HepG2 (cell line): Measurements from ENCODE around the gene PSMB10. TPM values are rescaled to one million over a fixed set of nuclear protein-coding genes. Genes with fewer than 3 reads are reported as not detected.
A peak's percentile ranks its signal among the peaks of the same experiment; 100 is the strongest.

Experiments
- ARID2 ChIP-seq: sonication (generic); formaldehyde crosslinking; IDR thresholded peaks from 2 replicates; pipeline ENCODE4 v1.8.1; 2022; ENCODE audit warnings: mild to moderate bottlenecking, missing genetic modification reagents, borderline replicate concordance
- FOSL2 ChIP-seq: sonication (generic); formaldehyde crosslinking; IDR thresholded peaks from 2 replicates; pipeline ENCODE4 v1.4.0; 2020; ENCODE audit warnings: missing genetic modification reagents
- GATAD1 ChIP-seq: IDR thresholded peaks from 2 replicates; pipeline ENCODE4 v1.6.1; 2016; ENCODE audit warnings: missing genetic modification reagents, missing compliant biosample characterization
- KAT2B ChIP-seq: fragments of 150-350 bp; IDR thresholded peaks from 2 replicates; pipeline ENCODE4 v1.6.1; 2014; ENCODE audit warnings: low read depth, low read length, borderline replicate concordance
- MAX ChIP-seq: IDR thresholded peaks from 2 replicates; pipeline ENCODE4 v1.6.1; 2012; ENCODE audit warnings: inconsistent platforms
- MNT ChIP-seq: fragments of 450-650 bp; IDR thresholded peaks from 2 replicates; pipeline ENCODE4 v1.6.1; 2016
- MXD1 ChIP-seq: sonication (generic); formaldehyde crosslinking; IDR thresholded peaks from 2 replicates; pipeline ENCODE4 v1.4.0; 2020; ENCODE audit warnings: mild to moderate bottlenecking, missing genetic modification reagents
- SKI ChIP-seq: fragments of 450-650 bp; IDR thresholded peaks from one replicate; pipeline ENCODE4 v1.6.1; 2018; ENCODE audit warnings: mild to moderate bottlenecking; ENCODE audit not compliant: partially characterized antibody
- THAP11 ChIP-seq: IDR thresholded peaks from 2 replicates; pipeline ENCODE4 v1.6.1; 2016; ENCODE audit warnings: missing biosample characterization, missing genetic modification reagents
- ZNF276 ChIP-seq: sonication (generic); formaldehyde crosslinking; IDR thresholded peaks from 2 replicates; pipeline ENCODE4 v1.4.0; 2020; ENCODE audit warnings: mild to moderate bottlenecking, low read depth, missing genetic modification reagents
- ZNF496 ChIP-seq: sonication (generic); formaldehyde crosslinking; IDR thresholded peaks from 2 replicates; pipeline ENCODE4 v1.8.1; 2023; ENCODE audit warnings: mild to moderate bottlenecking, moderate library complexity, missing genetic modification reagents; ENCODE audit not compliant: insufficient replicate concordance
- ZNF652 ChIP-seq: IDR thresholded peaks from 2 replicates; pipeline ENCODE4 v1.6.1; 2016; ENCODE audit warnings: low read depth, borderline replicate concordance
- ZNF672 ChIP-seq: sonication (generic); formaldehyde crosslinking; IDR thresholded peaks from 2 replicates; pipeline ENCODE4 v1.8.1; 2022; ENCODE audit warnings: missing genetic modification reagents
- ZNF7 ChIP-seq: IDR thresholded peaks from 2 replicates; pipeline ENCODE4 v1.6.1; 2016; ENCODE audit warnings: missing biosample characterization, missing genetic modification reagents
- ZNF784 ChIP-seq: sonication (generic); formaldehyde crosslinking; IDR thresholded peaks from 2 replicates; pipeline ENCODE4 v1.5.1; 2020; ENCODE audit warnings: missing genetic modification reagents, mild to moderate bottlenecking, borderline replicate concordance
- ZNF790 ChIP-seq: sonication (generic); formaldehyde crosslinking; IDR thresholded peaks from 2 replicates; pipeline ENCODE4 v1.8.0; 2022; ENCODE audit warnings: missing genetic modification reagents, mild to moderate bottlenecking, borderline replicate concordance
- ZNF839 ChIP-seq: sonication (generic); formaldehyde crosslinking; IDR thresholded peaks from 2 replicates; pipeline ENCODE4 v1.4.0; 2020; ENCODE audit warnings: missing genetic modification reagents, mild to moderate bottlenecking, borderline replicate concordance
- polyA plus RNA-seq, 8 experiments: library from polyadenylated mRNA; depleted of rRNA in 3 of 8; stranded (reverse) in 7 of 8; unstranded in 1 of 8; fragments of >200 nt; fragmentation: Illumina TruSeq in 4 of 8; extraction: Trizol in 4 of 8; gene quantifications; 2 replicates each; pipeline versions ENCODE4 v1.2.1 to v1.2.3, GENCODE V29; 2011 to 2016; ENCODE audit warnings: low read depth in 4 of 8, missing spikeins in 1 of 8, mixed read lengths in 1 of 8; ENCODE audit not compliant: insufficient read depth in 1 of 8
- total RNA-seq, 5 experiments: library from RNA; depleted of rRNA; stranded (reverse); fragments of >200 nt; fragmentation: Illumina TruSeq; extraction: Trizol; gene quantifications; 2 replicates each; pipeline ENCODE4 v1.2.3, GENCODE V29; 2016; ENCODE audit warnings: low read depth in 1 of 5
- TF ChIP-seq, protein P1 (sequence below): sonication (generic); formaldehyde crosslinking; IDR thresholded peaks from 2 replicates; pipeline ENCODE4 v1.5.0; 2020; ENCODE audit warnings: missing genetic modification reagents
- TF ChIP-seq, protein P2 (sequence below): sonication (generic); formaldehyde crosslinking; conservative IDR thresholded peaks from 2 replicates; pipeline ENCODE4 v1.4.0; 2020; ENCODE audit warnings: missing genetic modification reagents

The PSMB10 gene
- total and polyA plus RNA-seq, 2 of the 13 experiments (the other 11 are each of a cell fraction or from before 2014, with no cell fraction given) = 12.7 to 65.9 TPM

- TF ChIP-seq MNT (no peak), ZNF7 (CRISPR knock-in tag) (no peak), ARID2 (CRISPR knock-in tag) (no peak), MXD1 (no peak), ZNF276 (CRISPR knock-in tag) (no peak), ZNF784 (CRISPR knock-in tag) (no peak), FOSL2 (CRISPR knock-in tag) (peak; percentile 33; the same call in 1 of the 2 replicates), ZNF839 (CRISPR knock-in tag) (peak; percentile 58; the same call in 1 of the 2 replicates), SKI (no peak), THAP11 (peak; percentile 65), ZNF790 (no peak), ZNF496 (no peak), ZNF672 (CRISPR knock-in tag) (peak; percentile 51; the same call in 1 of the 2 replicates), ZNF652 (CRISPR knock-in tag) (no peak), MAX (peak; percentile 37; the same call in 1 of the 2 replicates), GATAD1 (0 out of 2 replicates have a peak, but pooled peaks have one; percentile 50), KAT2B (no peak)
- TF ChIP-seq, protein P1, sequence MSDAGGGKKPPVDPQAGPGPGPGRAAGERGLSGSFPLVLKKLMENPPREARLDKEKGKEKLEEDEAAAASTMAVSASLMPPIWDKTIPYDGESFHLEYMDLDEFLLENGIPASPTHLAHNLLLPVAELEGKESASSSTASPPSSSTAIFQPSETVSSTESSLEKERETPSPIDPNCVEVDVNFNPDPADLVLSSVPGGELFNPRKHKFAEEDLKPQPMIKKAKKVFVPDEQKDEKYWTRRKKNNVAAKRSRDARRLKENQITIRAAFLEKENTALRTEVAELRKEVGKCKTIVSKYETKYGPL (CRISPR knock-in tag) = no peak
- TF ChIP-seq, protein P2, sequence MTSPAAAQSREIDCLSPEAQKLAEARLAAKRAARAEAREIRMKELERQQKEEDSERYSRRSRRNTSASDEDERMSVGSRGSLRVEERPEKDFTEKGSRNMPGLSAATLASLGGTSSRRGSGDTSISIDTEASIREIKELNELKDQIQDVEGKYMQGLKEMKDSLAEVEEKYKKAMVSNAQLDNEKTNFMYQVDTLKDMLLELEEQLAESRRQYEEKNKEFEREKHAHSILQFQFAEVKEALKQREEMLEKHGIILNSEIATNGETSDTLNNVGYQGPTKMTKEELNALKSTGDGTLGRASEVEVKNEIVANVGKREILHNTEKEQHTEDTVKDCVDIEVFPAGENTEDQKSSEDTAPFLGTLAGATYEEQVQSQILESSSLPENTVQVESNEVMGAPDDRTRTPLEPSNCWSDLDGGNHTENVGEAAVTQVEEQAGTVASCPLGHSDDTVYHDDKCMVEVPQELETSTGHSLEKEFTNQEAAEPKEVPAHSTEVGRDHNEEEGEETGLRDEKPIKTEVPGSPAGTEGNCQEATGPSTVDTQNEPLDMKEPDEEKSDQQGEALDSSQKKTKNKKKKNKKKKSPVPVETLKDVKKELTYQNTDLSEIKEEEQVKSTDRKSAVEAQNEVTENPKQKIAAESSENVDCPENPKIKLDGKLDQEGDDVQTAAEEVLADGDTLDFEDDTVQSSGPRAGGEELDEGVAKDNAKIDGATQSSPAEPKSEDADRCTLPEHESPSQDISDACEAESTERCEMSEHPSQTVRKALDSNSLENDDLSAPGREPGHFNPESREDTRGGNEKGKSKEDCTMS = no peak
Observed at GRCh38 chr16:67928561-67929364, 7.9 kb downstream of the PSMB10 start (continued).
